Endothelial cell of umbilical vein (primary cell): ENCODE data around the gene SELENON. TPM values are rescaled to one million over a fixed set of nuclear protein-coding genes. Genes with fewer than 3 reads are reported as not detected.

Source experiments
- BruUV-seq: library from RNA; stranded (reverse); fragments of 400-500 nt; replicated peaks from 2 replicates; lab custom pipeline; 2021; lab: Mats Ljungman, UMichigan
- CTCF ChIA-PET: fragments of 300-600, 350-600 bp; sonication (Branson Sonifier 250); formaldehyde crosslinking; loops from one replicate; lab custom pipeline; 2021; ENCODE audit warnings: antibody characterized with exemption, inconsistent platforms; lab: Charles Lee
- POLR2A ChIA-PET: fragments of 300-600, 350-600 bp; sonication (Branson Sonifier 250); formaldehyde crosslinking; loops from one replicate; lab custom pipeline; 2021; ENCODE audit warnings: antibody characterized with exemption, inconsistent platforms; lab: Charles Lee
- DNase-seq: peaks from one replicate; pipeline ENCODE4 v3.0.0-alpha.2; 2011; ENCODE audit warnings: low read depth, low spot score
- FAIRE-seq: peaks from 2 replicates; lab custom pipeline; 2011; peaks lifted over from hg19 to GRCh38; lab: Jason Lieb, UNC
- H2AFZ ChIP-seq: 2 replicates; pipeline ENCODE4 v1.6.0; 2012; ENCODE audit warnings: low read depth, low read length, control low read depth, inconsistent platforms
- H3K27ac ChIP-seq: 2 replicates; pipeline ENCODE4 v1.5.1; 2011; ENCODE audit warnings: low read depth, mild to moderate bottlenecking, control low read depth, low read length, moderate library complexity; ENCODE audit not compliant: insufficient read depth
- H3K27me3 ChIP-seq, 2 experiments: 2 replicates each; pipeline versions ENCODE4 v1.6.0 to v1.6.1; 2011; ENCODE audit warnings: low read length in 2 of 2, mixed read lengths in 1 of 2; ENCODE audit not compliant: control insufficient read depth in 2 of 2, insufficient read depth in 2 of 2
- H3K36me3 ChIP-seq, 2 experiments: 2 replicates in 1 of 2; 3 replicates in 1 of 2; pipeline ENCODE4 v1.5.1; 2011; ENCODE audit warnings: low read length in 2 of 2, mild to moderate bottlenecking in 1 of 2, moderate library complexity in 1 of 2; ENCODE audit not compliant: control insufficient read depth in 2 of 2, insufficient read depth in 2 of 2; ENCODE audit errors: extremely low read depth in 1 of 2
- H3K4me1 ChIP-seq: 3 replicates; pipeline ENCODE4 v1.5.1; 2011; ENCODE audit warnings: mild to moderate bottlenecking, low read length; ENCODE audit not compliant: control insufficient read depth, insufficient read depth; ENCODE audit errors: extremely low read depth
- H3K4me2 ChIP-seq: 2 replicates; pipeline ENCODE4 v1.6.1; 2011; ENCODE audit warnings: low read length, control low read depth, mixed read lengths; ENCODE audit not compliant: insufficient read depth
- H3K4me3 ChIP-seq, 3 experiments: fragments of 200-600 bp in 1 of 3; sonication (generic), shearing (Covaris generic) in 1 of 3; replicated peaks in 1 of 3; 2 replicates each; pipeline ENCODE4 v1.5.1; 2011 to 2016; ENCODE audit warnings: control low read depth in 3 of 3, low read length in 3 of 3, mild to moderate bottlenecking in 2 of 3, inconsistent platforms in 1 of 3, low read depth in 1 of 3, moderate library complexity in 1 of 3; ENCODE audit not compliant: insufficient read depth in 1 of 3
- H3K79me2 ChIP-seq: 2 replicates; pipeline ENCODE4 v1.6.0; 2012; ENCODE audit warnings: low read length, inconsistent platforms; ENCODE audit not compliant: control insufficient read depth, insufficient read depth
- H3K9ac ChIP-seq: replicated peaks from 2 replicates; pipeline ENCODE3; 2011; ENCODE audit warnings: low read length, control low read depth; ENCODE audit not compliant: insufficient read depth; ENCODE audit errors: extremely low read depth
- H3K9me1 ChIP-seq: replicated peaks from 3 replicates; pipeline ENCODE4 v1.6.0; 2011; ENCODE audit warnings: mild to moderate bottlenecking, low read length; ENCODE audit not compliant: control insufficient read depth, insufficient read depth; ENCODE audit errors: extremely low read depth
- H3K9me3 ChIP-seq: replicated peaks from 2 replicates; pipeline ENCODE4 v1.5.1; 2012; ENCODE audit warnings: low read length, inconsistent platforms; ENCODE audit not compliant: control insufficient read depth, insufficient read depth
- H4K20me1 ChIP-seq: replicated peaks from 2 replicates; pipeline ENCODE3; 2011; ENCODE audit warnings: mild to moderate bottlenecking, low read length; ENCODE audit not compliant: control insufficient read depth, insufficient read depth; ENCODE audit errors: extremely low read depth
- EZH2 ChIP-seq: IDR thresholded peaks from 2 replicates; pipeline ENCODE4 v1.6.1; 2012; ENCODE audit warnings: borderline replicate concordance, low read depth, mild to moderate bottlenecking, moderate library complexity, low read length, inconsistent platforms; ENCODE audit not compliant: severe bottlenecking
- FOS ChIP-seq: IDR thresholded peaks from 2 replicates; pipeline ENCODE4 v1.6.1; 2011; ENCODE audit warnings: mild to moderate bottlenecking, low read length, moderate library complexity, borderline replicate concordance; ENCODE audit not compliant: insufficient read depth
- GATA2 ChIP-seq: IDR thresholded peaks from 2 replicates; pipeline ENCODE4 v1.7.0; 2011; ENCODE audit warnings: low read depth, mild to moderate bottlenecking, moderate library complexity, mixed read lengths, low read length; ENCODE audit not compliant: insufficient read length, insufficient read depth
- JUN ChIP-seq: IDR thresholded peaks from 2 replicates; pipeline ENCODE4 v1.6.1; 2011; ENCODE audit warnings: borderline replicate concordance, low read depth; ENCODE audit not compliant: insufficient read length, insufficient read depth
- MYC ChIP-seq: IDR thresholded peaks from one replicate; pipeline ENCODE4 v1.6.1; 2011; ENCODE audit warnings: mild to moderate bottlenecking, low read depth, low read length
- POLR2A ChIP-seq: IDR thresholded peaks from 2 replicates; pipeline ENCODE4 v1.6.1; 2012; ENCODE audit warnings: low read depth, mild to moderate bottlenecking, control low read depth, low read length
- POLR2AphosphoS5 ChIP-seq: IDR thresholded peaks from 2 replicates; pipeline ENCODE4 v1.6.1; 2012; ENCODE audit warnings: low read depth, mild to moderate bottlenecking, control low read depth, low read length, moderate library complexity; ENCODE audit not compliant: insufficient read depth
- dilution Hi-C: fragments of 300-500 bp; cut with MboI; formaldehyde crosslinking; loops from one replicate; pipeline ENCODE4 v1.15.0; 2019; ENCODE audit warnings: low sequenced_read_pairs; ENCODE audit not compliant: extremely low pct_ligation_motif_present
- intact Hi-C: fragments of 100-400 bp; cut with micrococcal nuclease; formaldehyde crosslinking; loops from one replicate; pipeline ENCODE4 v1.10.0; 2022
- polyA plus RNA-seq, 4 experiments: library from polyadenylated mRNA; depleted of rRNA in 3 of 4; stranded (reverse) in 3 of 4; unstranded in 1 of 4; fragments of >200 nt; gene quantifications; 2 replicates each; pipeline versions ENCODE4 v1.2.1 to v1.2.3, GENCODE V29; 2011 to 2012; ENCODE audit warnings: missing spikeins in 1 of 4
- total RNA-seq: library from RNA; stranded (reverse); gene quantifications from 2 replicates; pipeline ENCODE4 v1.2.3, GENCODE V29; 2021
- TF ChIP-seq, protein P1 (sequence below), 2 donors: IDR thresholded peaks; 1 replicate in 1 of 2; 2 replicates in 1 of 2; pipeline ENCODE4 v1.5.1; 2011; ENCODE audit warnings: low read length in 2 of 2, mild to moderate bottlenecking in 2 of 2, moderate library complexity in 2 of 2, control low read depth in 1 of 2, inconsistent platforms in 1 of 2, low read depth in 1 of 2; ENCODE audit not compliant: insufficient read depth in 1 of 2; ENCODE audit errors: extremely low read depth in 1 of 2
- TF ChIP-seq, protein P2 (sequence below): IDR thresholded peaks from 2 replicates; pipeline ENCODE4 v1.6.1; 2011; ENCODE audit not compliant: insufficient read depth, insufficient read length

Gene SELENON
- total and polyA plus RNA-seq, 2 donors (not counting 3 experiments of a cell fraction or from before 2014, with no cell fraction given), result 117 to 182 TPM

DNA sequence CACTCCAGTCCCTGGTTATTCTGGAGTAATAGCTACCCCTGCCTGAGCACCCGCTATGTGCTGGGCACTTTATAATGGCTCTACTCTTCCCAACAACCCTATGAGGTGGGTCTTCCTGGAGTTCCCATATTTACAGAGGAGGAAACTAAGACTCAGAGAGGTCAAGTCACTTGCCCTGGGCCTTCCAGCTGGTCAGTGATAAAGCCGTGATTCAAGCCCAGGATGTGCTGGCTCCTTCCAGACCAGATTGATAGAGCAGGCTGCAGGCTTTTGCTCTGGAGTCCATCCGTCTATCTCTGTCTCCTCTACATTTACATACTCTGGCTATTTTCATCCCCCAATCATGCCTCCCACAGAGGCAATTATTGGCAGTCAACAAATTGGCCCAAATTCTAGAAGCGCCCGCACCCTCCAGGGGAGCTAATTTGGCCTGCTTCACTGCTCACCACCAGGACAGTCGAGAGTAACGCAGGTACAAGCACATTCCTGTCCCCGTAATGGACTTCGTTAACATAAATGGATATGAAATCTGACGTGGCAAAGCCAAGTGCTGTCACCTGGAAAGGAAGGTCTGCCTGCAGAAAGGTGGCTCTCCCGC, 39.8 kb upstream of the SELENON start:
- dilution Hi-C loops (no loop called here), intact Hi-C loops (no loop called here)
- no peak for DNase-seq
- Histone ChIP-seq H3K4me3 (no peak overlapping the region), H3K9ac (no peak overlapping the region), H3K27me3 (peaks cover 0 to 4% of the 10 kb centered on the region in 2 experiments), H3K4me2 (no peak overlapping the region), H3K79me2 (no peaks in the 10 kb centered on the region), H3K4me1 (no peaks in the 10 kb centered on the region), H3K9me1 (no peaks in the 10 kb centered on the region), H3K9me3 (no peaks in the 10 kb centered on the region), H4K20me1 (no peaks in the 10 kb centered on the region), H3K27ac (no peak overlapping the region), H3K36me3 (no peaks in the 10 kb centered on the region), H2AFZ (no peak overlapping the region)
- no TSS peak for BruUV-seq
- POLR2A ChIA-PET, result no interaction called here
- no peak for FAIRE-seq
- TF ChIP-seq EZH2, result no peak
- TF ChIP-seq MYC, result no peak
- CTCF ChIA-PET, result interaction anchor here (1.0 to 1.1 kb wide), 3 partner anchors 11 to 188 kb away, joined by 3 read pairs; no protein-coding TSS in a partner anchor

DNA sequence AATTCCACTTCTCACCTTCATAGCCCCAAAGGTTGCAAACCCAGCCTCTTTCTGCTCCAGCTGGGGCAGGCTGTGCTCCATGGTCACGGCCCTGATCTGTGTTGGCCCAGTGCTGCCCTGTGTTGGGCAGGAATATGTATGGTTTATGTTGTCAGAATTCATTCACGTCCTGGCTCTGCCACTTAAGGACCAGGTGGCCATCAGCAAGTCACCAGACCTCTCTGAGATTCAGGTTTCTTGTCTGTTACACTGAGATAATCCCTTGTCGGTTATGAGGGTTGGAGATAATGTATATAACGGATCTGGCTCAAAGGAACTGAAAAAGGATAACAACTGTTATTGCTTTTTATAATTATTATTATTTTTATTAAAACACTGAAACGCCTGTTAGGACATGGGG, 39.1 kb upstream of the SELENON start:
- H3K9me3 ChIP-seq, result no peaks in the 10 kb centered on the region
- H4K20me1 ChIP-seq, result no peaks in the 10 kb centered on the region
- no peak overlapping the region for H2AFZ ChIP-seq
- no peak for DNase-seq
- intact Hi-C loops, result no loop called here
- BruUV-seq, result no TSS peak
- ChIA-PET POLR2A (no interaction called here), CTCF (no interaction called here)
- H3K36me3 ChIP-seq, result no peaks in the 10 kb centered on the region
- H3K27ac ChIP-seq, result no peak overlapping the region
- H3K4me2 ChIP-seq, result no peak overlapping the region
- peaks cover 0 to 4% of the 10 kb centered on the region in 2 experiments for H3K27me3 ChIP-seq
- H3K79me2 ChIP-seq, result no peaks in the 10 kb centered on the region
- TF ChIP-seq POLR2A, result no peak
- TF ChIP-seq FOS, result no peak
- no peak for TF ChIP-seq EZH2
- no peak for TF ChIP-seq JUN
- TF ChIP-seq GATA2, result no peak
- no peak for TF ChIP-seq POLR2AphosphoS5
- TF ChIP-seq, protein P1, sequence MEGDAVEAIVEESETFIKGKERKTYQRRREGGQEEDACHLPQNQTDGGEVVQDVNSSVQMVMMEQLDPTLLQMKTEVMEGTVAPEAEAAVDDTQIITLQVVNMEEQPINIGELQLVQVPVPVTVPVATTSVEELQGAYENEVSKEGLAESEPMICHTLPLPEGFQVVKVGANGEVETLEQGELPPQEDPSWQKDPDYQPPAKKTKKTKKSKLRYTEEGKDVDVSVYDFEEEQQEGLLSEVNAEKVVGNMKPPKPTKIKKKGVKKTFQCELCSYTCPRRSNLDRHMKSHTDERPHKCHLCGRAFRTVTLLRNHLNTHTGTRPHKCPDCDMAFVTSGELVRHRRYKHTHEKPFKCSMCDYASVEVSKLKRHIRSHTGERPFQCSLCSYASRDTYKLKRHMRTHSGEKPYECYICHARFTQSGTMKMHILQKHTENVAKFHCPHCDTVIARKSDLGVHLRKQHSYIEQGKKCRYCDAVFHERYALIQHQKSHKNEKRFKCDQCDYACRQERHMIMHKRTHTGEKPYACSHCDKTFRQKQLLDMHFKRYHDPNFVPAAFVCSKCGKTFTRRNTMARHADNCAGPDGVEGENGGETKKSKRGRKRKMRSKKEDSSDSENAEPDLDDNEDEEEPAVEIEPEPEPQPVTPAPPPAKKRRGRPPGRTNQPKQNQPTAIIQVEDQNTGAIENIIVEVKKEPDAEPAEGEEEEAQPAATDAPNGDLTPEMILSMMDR (IDR thresholded peaks at IDR 0.05; ENCODE audit: extremely low read depth in 1 of 2, insufficient read depth in 1 of 2, low read depth in 1 of 2, low read length in 2 of 2), result no peak
- TF ChIP-seq, protein P2, sequence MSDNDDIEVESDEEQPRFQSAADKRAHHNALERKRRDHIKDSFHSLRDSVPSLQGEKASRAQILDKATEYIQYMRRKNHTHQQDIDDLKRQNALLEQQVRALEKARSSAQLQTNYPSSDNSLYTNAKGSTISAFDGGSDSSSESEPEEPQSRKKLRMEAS, result no peak
- TF ChIP-seq MYC, result no peak
- dilution Hi-C loops, result no loop called here
- H3K9ac ChIP-seq, result no peak overlapping the region
- no peaks in the 10 kb centered on the region for H3K9me1 ChIP-seq
- H3K4me1 ChIP-seq, result no peaks in the 10 kb centered on the region
- FAIRE-seq, result no peak
- no peak overlapping the region for H3K4me3 ChIP-seq
